MM.1S (cell line): ENCODE results near the gene SHTN1.

ENCODE experiments used
- DNase-seq: peaks from one replicate; pipeline ENCODE4 v3.0.0-alpha.2; 2015
- H2AFZ ChIP-seq: fragments of 300-600 bp; sonication (generic); 2 replicates; pipeline ENCODE4 v1.6.0; 2016; ENCODE audit warnings: antibody characterized with exemption, low read length
- H3F3A ChIP-seq: fragments of 300-600 bp; sonication (generic); 2 replicates; pipeline ENCODE4 v1.6.1; 2016; ENCODE audit warnings: mild to moderate bottlenecking, antibody characterized with exemption, low read length, moderate library complexity, mixed read lengths; ENCODE audit not compliant: insufficient read depth
- H3K27ac ChIP-seq: fragments of 300-600 bp; sonication (generic); 2 replicates; pipeline ENCODE4 v1.5.1; 2016; ENCODE audit warnings: mild to moderate bottlenecking, low read length
- H3K27me3 ChIP-seq: fragments of 300-600 bp; sonication (generic); replicated peaks from 2 replicates; pipeline ENCODE4 v1.6.0; 2016; ENCODE audit warnings: low read length; ENCODE audit not compliant: insufficient read depth
- H3K36me3 ChIP-seq: fragments of 300-600 bp; sonication (generic); replicated peaks from 2 replicates; pipeline ENCODE4 v1.6.1; 2016; ENCODE audit warnings: mild to moderate bottlenecking, low read length, mixed read lengths; ENCODE audit not compliant: insufficient read depth
- H3K4me1 ChIP-seq: fragments of 300-600 bp; sonication (generic); 2 replicates; pipeline ENCODE4 v1.6.1; 2016; ENCODE audit warnings: low read length, mixed read lengths
- H3K4me2 ChIP-seq: fragments of 300-600 bp; sonication (generic); 2 replicates; pipeline ENCODE4 v1.6.0; 2016; ENCODE audit warnings: low read depth, low read length
- H3K4me3 ChIP-seq: fragments of 300-600 bp; sonication (generic); 2 replicates; pipeline ENCODE4 v1.5.1; 2016; ENCODE audit warnings: low read length, mixed read lengths
- H3K79me2 ChIP-seq: fragments of 300-600 bp; sonication (generic); 2 replicates; pipeline ENCODE4 v1.6.1; 2016; ENCODE audit warnings: mixed run types, low read length, mixed read lengths
- H3K9ac ChIP-seq: fragments of 300-600 bp; sonication (generic); 2 replicates; pipeline ENCODE4 v1.6.1; 2016; ENCODE audit warnings: low read length, mixed read lengths
- H3K9me2 ChIP-seq: fragments of 300-600 bp; sonication (generic); replicated peaks from 2 replicates; pipeline ENCODE4 v1.6.1; 2016; ENCODE audit warnings: mild to moderate bottlenecking, low read length, mixed read lengths; ENCODE audit not compliant: insufficient read depth
- H3K9me3 ChIP-seq: fragments of 300-600 bp; sonication (generic); replicated peaks from 2 replicates; pipeline ENCODE4 v1.6.1; 2016; ENCODE audit warnings: mild to moderate bottlenecking, low read length, mixed read lengths; ENCODE audit not compliant: insufficient read depth
- H4K20me1 ChIP-seq: fragments of 300-600 bp; sonication (generic); 2 replicates; pipeline ENCODE4 v1.6.1; 2016; ENCODE audit warnings: mild to moderate bottlenecking, low read length, moderate library complexity, mixed read lengths; ENCODE audit not compliant: insufficient read depth
- EZH2 ChIP-seq: fragments of 300-600 bp; sonication (generic); optimal IDR thresholded peaks from 2 replicates; pipeline ENCODE3; 2017; ENCODE audit warnings: low read depth, mild to moderate bottlenecking, antibody characterized with exemption, low read length, mixed read lengths
- EZH2phosphoT487 ChIP-seq: fragments of 300-600 bp; sonication (generic); IDR thresholded peaks from 2 replicates; pipeline ENCODE4 v1.6.1; 2018; ENCODE audit warnings: antibody characterized with exemption, low read length
- TF ChIP-seq, protein P1 (sequence below): fragments of 300-600 bp; sonication (generic); IDR thresholded peaks from 2 replicates; pipeline ENCODE4 v1.5.1; 2016; ENCODE audit warnings: antibody characterized with exemption, low read length, mixed read lengths

Gene SHTN1

DNA sequence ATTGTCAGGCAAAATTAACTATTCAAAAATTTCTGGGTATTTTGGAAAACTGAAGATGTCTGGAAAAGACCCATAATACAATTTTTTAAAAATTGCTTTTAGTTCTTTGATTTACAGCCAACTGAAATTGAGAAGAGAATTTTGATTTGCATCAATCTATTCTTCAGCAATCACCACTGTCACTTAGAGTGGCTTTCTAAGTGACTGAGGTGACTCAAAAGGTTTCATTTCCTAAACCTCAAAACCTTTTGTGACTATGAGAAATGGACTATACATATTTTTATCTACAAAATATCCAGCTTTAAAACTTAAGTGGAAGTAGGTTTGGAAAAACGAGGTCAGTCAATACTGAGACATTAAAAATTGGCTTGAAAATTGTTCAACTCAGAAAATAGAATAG lies 95.7 kb downstream of the SHTN1 start:
- H3K4me3 ChIP-seq = no peak overlapping the region
- no peaks in the 10 kb centered on the region for H3K9me2 ChIP-seq
- no peaks in the 10 kb centered on the region for H3K9me3 ChIP-seq
- no peaks in the 10 kb centered on the region for H3K79me2 ChIP-seq
- no peaks in the 10 kb centered on the region for H3F3A ChIP-seq
- TF ChIP-seq EZH2 = no peak
- H3K36me3 ChIP-seq = no peaks in the 10 kb centered on the region
- H3K9ac ChIP-seq = no peak overlapping the region
- no peak for DNase-seq
- H3K27ac ChIP-seq = no peak overlapping the region
- H3K27me3 ChIP-seq = no peaks in the 10 kb centered on the region
- H2AFZ ChIP-seq = no peak overlapping the region
- 0 out of 2 replicates have a peak, but pooled peaks cover 4% of the 10 kb centered on the region for H3K4me1 ChIP-seq
- no peak overlapping the region for H3K4me2 ChIP-seq
- no peaks in the 10 kb centered on the region for H4K20me1 ChIP-seq

DNA sequence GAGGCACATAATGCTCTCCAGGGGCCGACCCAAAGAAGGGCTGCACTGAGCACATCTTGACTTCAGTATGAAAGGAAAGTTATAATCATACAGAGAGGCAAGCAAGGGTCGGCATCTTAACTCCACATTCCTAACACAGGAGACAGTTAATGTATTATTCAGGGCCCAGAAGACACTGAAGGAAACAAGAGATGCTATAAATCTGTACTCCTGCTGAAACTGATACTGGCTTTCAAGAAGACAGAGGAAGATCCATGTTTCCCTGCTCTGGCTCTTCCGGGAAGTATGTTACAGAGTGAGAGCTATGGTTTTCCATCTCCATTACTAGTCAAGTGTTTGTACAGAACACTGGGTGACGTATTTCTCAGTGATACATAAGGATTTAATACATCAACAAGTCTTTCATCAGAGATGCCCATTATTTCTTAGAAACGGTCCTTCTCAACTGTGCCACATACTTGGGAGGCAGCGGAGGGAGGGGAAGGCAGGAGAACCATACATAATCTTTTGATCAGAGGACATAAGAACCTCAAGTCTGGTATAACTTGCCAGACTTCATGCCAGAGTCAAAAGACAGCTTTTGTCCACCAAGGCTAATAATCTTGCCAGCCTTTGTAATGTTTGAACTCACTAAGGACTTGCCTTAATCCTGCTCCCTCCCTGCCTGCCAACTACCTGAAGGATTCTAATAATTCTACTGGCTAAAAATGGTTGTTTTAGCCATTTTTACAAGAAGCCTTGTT lies 97.6 kb downstream of the SHTN1 start:
- DNase-seq = no peak
- TF ChIP-seq EZH2 = no peak
- TF ChIP-seq EZH2phosphoT487 = no peak
- TF ChIP-seq, protein P1, sequence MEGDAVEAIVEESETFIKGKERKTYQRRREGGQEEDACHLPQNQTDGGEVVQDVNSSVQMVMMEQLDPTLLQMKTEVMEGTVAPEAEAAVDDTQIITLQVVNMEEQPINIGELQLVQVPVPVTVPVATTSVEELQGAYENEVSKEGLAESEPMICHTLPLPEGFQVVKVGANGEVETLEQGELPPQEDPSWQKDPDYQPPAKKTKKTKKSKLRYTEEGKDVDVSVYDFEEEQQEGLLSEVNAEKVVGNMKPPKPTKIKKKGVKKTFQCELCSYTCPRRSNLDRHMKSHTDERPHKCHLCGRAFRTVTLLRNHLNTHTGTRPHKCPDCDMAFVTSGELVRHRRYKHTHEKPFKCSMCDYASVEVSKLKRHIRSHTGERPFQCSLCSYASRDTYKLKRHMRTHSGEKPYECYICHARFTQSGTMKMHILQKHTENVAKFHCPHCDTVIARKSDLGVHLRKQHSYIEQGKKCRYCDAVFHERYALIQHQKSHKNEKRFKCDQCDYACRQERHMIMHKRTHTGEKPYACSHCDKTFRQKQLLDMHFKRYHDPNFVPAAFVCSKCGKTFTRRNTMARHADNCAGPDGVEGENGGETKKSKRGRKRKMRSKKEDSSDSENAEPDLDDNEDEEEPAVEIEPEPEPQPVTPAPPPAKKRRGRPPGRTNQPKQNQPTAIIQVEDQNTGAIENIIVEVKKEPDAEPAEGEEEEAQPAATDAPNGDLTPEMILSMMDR = no peak
- H3K79me2 ChIP-seq = no peaks in the 10 kb centered on the region
- H3K27ac ChIP-seq = no peak overlapping the region
- H3K36me3 ChIP-seq = no peaks in the 10 kb centered on the region
- no peak overlapping the region for H2AFZ ChIP-seq
- H3K9ac ChIP-seq = no peak overlapping the region
- 0 out of 2 replicates have a peak, but pooled peaks cover 4% of the 10 kb centered on the region for H3K4me1 ChIP-seq
- H3K27me3 ChIP-seq = no peaks in the 10 kb centered on the region
- no peaks in the 10 kb centered on the region for H3F3A ChIP-seq
- H3K9me3 ChIP-seq = no peaks in the 10 kb centered on the region
- H3K4me3 ChIP-seq = no peak overlapping the region
- H4K20me1 ChIP-seq = no peaks in the 10 kb centered on the region
- no peaks in the 10 kb centered on the region for H3K9me2 ChIP-seq
- H3K4me2 ChIP-seq = no peak overlapping the region

DNA sequence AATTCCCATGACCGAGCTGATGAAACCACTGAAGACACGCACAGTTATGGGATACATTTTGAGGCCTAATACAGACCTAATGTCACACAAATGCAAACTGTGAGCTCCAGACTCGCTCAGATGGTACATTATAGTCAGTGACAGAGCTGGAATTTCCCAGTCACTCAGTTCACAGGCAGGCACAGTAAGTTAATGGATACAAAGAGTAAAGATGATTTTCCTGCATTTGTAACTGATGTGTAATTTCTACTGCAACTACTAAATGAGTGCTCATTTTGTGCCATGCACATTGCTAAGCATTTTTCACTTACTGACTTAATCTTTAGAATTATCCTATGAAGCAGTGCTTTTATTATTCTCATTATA lies 99.2 kb downstream of the SHTN1 start:
- Histone ChIP-seq H3K9me2 (no peaks in the 10 kb centered on the region), H3F3A (no peaks in the 10 kb centered on the region), H3K4me3 (no peak overlapping the region), H3K4me2 (no peak overlapping the region), H3K9ac (no peak overlapping the region), H3K36me3 (no peaks in the 10 kb centered on the region), H3K4me1 (0 out of 2 replicates have a peak, but pooled peaks cover 4% of the 10 kb centered on the region), H3K79me2 (no peaks in the 10 kb centered on the region), H3K27ac (no peak overlapping the region), H3K27me3 (no peaks in the 10 kb centered on the region), H4K20me1 (no peaks in the 10 kb centered on the region), H2AFZ (no peak overlapping the region), H3K9me3 (no peaks in the 10 kb centered on the region)
- TF ChIP-seq EZH2phosphoT487 = no peak
- TF ChIP-seq EZH2 = no peak
- TF ChIP-seq, protein P1 = no peak
- DNase-seq = no peak

DNA sequence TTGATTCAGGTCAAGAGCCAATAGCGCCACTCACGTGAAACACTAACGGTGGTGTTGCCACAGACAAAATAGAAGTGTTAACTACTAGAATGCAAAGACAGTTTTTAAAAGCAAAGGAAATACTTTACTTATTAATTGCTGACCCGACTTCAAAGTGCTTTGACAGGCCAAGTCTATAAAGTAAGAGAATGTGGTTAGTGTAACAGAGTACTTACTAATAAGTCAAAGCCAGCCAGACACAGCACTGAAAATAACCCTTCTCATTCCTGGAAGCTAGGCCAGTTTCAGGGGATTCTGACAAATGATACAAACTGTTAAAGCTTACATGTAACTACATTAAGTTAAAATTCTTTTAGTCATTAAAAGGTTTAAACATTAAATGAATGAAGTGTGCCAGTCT lies 105.4 kb downstream of the SHTN1 start:
- Histone ChIP-seq H3K36me3 (no peaks in the 10 kb centered on the region), H3K9me3 (no peaks in the 10 kb centered on the region), H3K27ac (no peak overlapping the region), H3K9me2 (no peaks in the 10 kb centered on the region), H3K4me1 (no peaks in the 10 kb centered on the region), H3K4me2 (no peak overlapping the region), H3K27me3 (no peaks in the 10 kb centered on the region), H3K4me3 (no peak overlapping the region), H3K9ac (no peak overlapping the region), H4K20me1 (no peaks in the 10 kb centered on the region), H2AFZ (no peak overlapping the region), H3K79me2 (no peaks in the 10 kb centered on the region), H3F3A (no peaks in the 10 kb centered on the region)
- no peak for DNase-seq
- TF ChIP-seq, protein P1 = no peak
- TF ChIP-seq EZH2 (no peak), EZH2phosphoT487 (no peak)
